Activated CD8-positive, alpha-beta T cell treated with anti-CD3 and anti-CD28 coated beads for 36 hours (primary cell): ENCODE data around the gene NSMF. TPM values are rescaled to one million over a fixed set of nuclear protein-coding genes. Genes with fewer than 3 reads are reported as not detected.

ENCODE experiments used
- ATAC-seq: fragments of 200-7000 bp; cut with Tn5 transposase; one replicate; pipeline ENCODE4 v1.10.0; 2021; ENCODE audit warnings: mild to moderate bottlenecking, moderate library complexity
- CTCF ChIA-PET: fragments of 350-600 bp; sonication (Branson Sonifier 250); formaldehyde crosslinking; loops from one replicate; lab custom pipeline; 2021; ENCODE audit warnings: antibody characterized with exemption; lab: Charles Lee
- POLR2A ChIA-PET: fragments of 350-600 bp; sonication (Branson Sonifier 250); formaldehyde crosslinking; loops from one replicate; lab custom pipeline; 2021; ENCODE audit warnings: antibody characterized with exemption; lab: Charles Lee
- DNase-seq: peaks from one replicate; pipeline ENCODE4 v3.0.0-alpha.2; 2020
- H3K27ac Mint-ChIP-seq: one replicate; pipeline ENCODE4 v1.8.0; 2021; ENCODE audit warnings: mild to moderate bottlenecking, mixed read lengths
- H3K27me3 Mint-ChIP-seq: one replicate; pipeline ENCODE4 v1.8.0; 2021; ENCODE audit warnings: mixed read lengths
- H3K36me3 Mint-ChIP-seq: one replicate; pipeline ENCODE4 v1.8.0; 2021; ENCODE audit warnings: low read depth, mixed read lengths
- H3K4me1 Mint-ChIP-seq: one replicate; pipeline ENCODE4 v1.8.0; 2021; ENCODE audit warnings: low read depth, mixed read lengths
- H3K4me3 Mint-ChIP-seq: one replicate; pipeline ENCODE4 v1.8.0; 2021; ENCODE audit warnings: mild to moderate bottlenecking, moderate library complexity, mixed read lengths
- H3K9me3 Mint-ChIP-seq: one replicate; pipeline ENCODE4 v1.8.0; 2021; ENCODE audit warnings: mixed read lengths
- CTCF ChIP-seq: fragments of 200-600 bp; IDR thresholded peaks from one replicate; pipeline ENCODE4 v1.8.0; 2022; ENCODE audit warnings: antibody characterized with exemption, mild to moderate bottlenecking
- intact Hi-C: fragments of 100-400 bp; cut with micrococcal nuclease; formaldehyde crosslinking; loops from one replicate; pipeline ENCODE4 v1.10.0; 2022
- microRNA-seq: library from miRNA; unstranded; fragments of <30 nt; microRNA quantifications from one replicate; pipeline ENCODE4 v1.2.0, GENCODE V29; 2022; ENCODE audit warnings: borderline microRNAs expressed, borderline replicate concordance
- total RNA-seq, 2 experiments: library from RNA; stranded (reverse); gene quantifications; one replicate each; pipeline ENCODE4 v1.2.3, GENCODE V29; 2021

NSMF gene
- total RNA-seq, 2 experiments from 2014 or later: 112 to 116 TPM

DNA sequence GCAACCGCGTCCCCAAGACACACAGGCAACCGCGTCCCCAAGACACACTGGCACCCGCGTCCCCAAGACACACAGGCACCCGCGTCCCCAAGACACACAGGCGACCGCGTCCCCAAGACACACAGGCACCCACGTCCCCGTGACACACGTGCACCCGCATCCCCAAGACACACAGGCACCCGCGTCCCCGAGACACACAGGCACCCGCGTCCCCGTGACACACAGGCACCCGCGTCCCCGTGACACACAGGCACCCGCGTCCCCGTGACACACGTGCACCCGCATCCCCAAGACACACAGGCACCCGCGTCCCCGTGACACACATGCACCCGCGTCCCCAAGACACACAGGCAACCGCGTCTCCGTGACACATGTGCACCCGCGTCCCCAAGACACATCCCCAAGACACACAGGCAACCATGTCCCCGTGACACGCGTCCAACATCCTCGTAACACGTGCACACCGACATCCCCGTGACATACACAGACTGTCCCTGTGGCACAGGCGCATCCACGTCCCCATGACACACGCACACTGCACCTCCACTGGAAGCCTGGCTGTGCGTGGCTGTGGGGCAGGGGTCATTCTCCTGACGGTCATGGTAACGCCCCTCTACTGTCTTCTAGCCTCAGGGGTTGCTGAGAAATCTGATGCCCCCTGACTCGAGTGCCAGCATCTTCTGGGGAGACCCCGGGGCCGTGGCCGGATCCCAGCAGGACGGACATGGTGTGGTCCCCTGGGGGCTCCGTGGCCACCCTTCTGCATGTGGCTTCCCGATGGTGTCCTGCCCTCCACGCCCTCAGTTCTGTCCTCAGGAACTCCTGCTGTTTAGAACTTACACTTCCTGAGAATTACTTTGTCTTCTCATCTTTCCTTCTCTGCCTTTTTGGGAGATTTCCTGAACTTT, 60.3 kb downstream of the NSMF start:
- no peak overlapping the region for H3K4me3 Mint-ChIP-seq
- no peaks in the 10 kb centered on the region for H3K27me3 Mint-ChIP-seq
- TF ChIP-seq CTCF: no peak
- ChIA-PET POLR2A (no interaction called here), CTCF (no interaction called here)
- DNase-seq (no peak), ATAC-seq (no peak)
- H3K36me3 Mint-ChIP-seq: peaks cover 7% of the 10 kb centered on the region
- H3K9me3 Mint-ChIP-seq: no peaks in the 10 kb centered on the region
- no peak overlapping the region for H3K27ac Mint-ChIP-seq
- intact Hi-C loops: no loop called here
- H3K4me1 Mint-ChIP-seq: peaks cover 20% of the 10 kb centered on the region

GRCh38 chr9:137397675-137398423, 61.3 kb downstream of the NSMF start:
- no peak for TF ChIP-seq CTCF
- intact Hi-C loops: no loop called here
- Mint-ChIP-seq H3K4me1 (peaks cover 20% of the 10 kb centered on the region), H3K4me3 (no peak overlapping the region), H3K36me3 (peaks cover 7% of the 10 kb centered on the region), H3K27ac (peak overlapping the region; percentile 56), H3K9me3 (no peaks in the 10 kb centered on the region), H3K27me3 (no peaks in the 10 kb centered on the region)
- DNase-seq: peak; percentile 60
- CTCF ChIA-PET: interaction anchor here (1.0 to 1.2 kb wide), 2 partner anchors 10 to 95 kb away, joined by 4 read pairs; no protein-coding TSS in a partner anchor
- POLR2A ChIA-PET: interaction anchor here (0.7 kb wide), 1 partner anchor 11 kb away, joined by 3 read pairs; no protein-coding TSS in a partner anchor
- peak; percentile 90 for ATAC-seq

Small RNA genes within 50 kb of the gene (microRNA-seq; reads per million reads assigned to microRNA genes)
- 1.2 reads per million for gene MIR7114

Other genes with a start within 250 kb of the NSMF start
- 10 to 100 TPM in 1 of 2 experiments, 1 to 10 TPM in 1; 8.0 to 10.4 TPM for gene RNF208, start 237.1 kb downstream of the NSMF start, total RNA-seq
- gene CYSRT1, start 234.2 kb downstream of the NSMF start, total RNA-seq: under 1 TPM in 1 of 2 experiments, not detected in 1; 0.34 TPM
- gene RNF224, start 231.8 kb downstream of the NSMF start, total RNA-seq: not detected
- gene SLC34A3, start 228.4 kb downstream of the NSMF start, total RNA-seq: not detected
- 100 to 1,000 TPM; 228 to 230 TPM for gene TUBB4B, start 218.0 kb downstream of the NSMF start, total RNA-seq
- not detected for gene STPG3, start 208.0 kb downstream of the NSMF start, total RNA-seq
- 10 to 100 TPM; 50.9 to 54.3 TPM for gene NELFB, start 204.0 kb downstream of the NSMF start, total RNA-seq
- 1 to 10 TPM; 2.9 to 3.0 TPM for gene TOR4A, start 181.6 kb downstream of the NSMF start, total RNA-seq
- 1 to 10 TPM; 3.3 to 4.4 TPM for gene NRARP, start 157.1 kb downstream of the NSMF start, total RNA-seq
- 1 to 10 TPM; 8.1 to 9.0 TPM for gene EXD3, start 36.2 kb downstream of the NSMF start, total RNA-seq
- under 1 TPM; 0.72 to 0.95 TPM for gene NOXA1, start 35.9 kb downstream of the NSMF start, total RNA-seq
- gene ENTPD8, start 18.0 kb downstream of the NSMF start, total RNA-seq: not detected
- 1 to 10 TPM; 4.8 to 5.0 TPM for gene PNPLA7, start 91.1 kb upstream of the NSMF start, total RNA-seq
- gene MRPL41, start 92.5 kb upstream of the NSMF start, total RNA-seq: 10 to 100 TPM; 42.8 to 43.9 TPM
- gene DPH7, start 119.6 kb upstream of the NSMF start, total RNA-seq: 10 to 100 TPM; 33.7 to 35.0 TPM
- gene ZMYND19, start 131.2 kb upstream of the NSMF start, total RNA-seq: 10 to 100 TPM; 45.9 to 46.5 TPM
- 10 to 100 TPM; 29.0 TPM for gene ARRDC1, start 146.4 kb upstream of the NSMF start, total RNA-seq
- gene EHMT1, start 159.7 kb upstream of the NSMF start, total RNA-seq: 10 to 100 TPM; 62.1 to 67.1 TPM